ENCODE measurements around the gene LEMD3. TPM values are rescaled to one million over a fixed set of nuclear protein-coding genes. Genes with fewer than 3 reads are reported as not detected.

LEMD3 gene
- total and polyA plus RNA-seq, 2 of the 8 experiments (the other 6 are each of a cell fraction or from before 2014, with no cell fraction given), result 5.8 to 33.2 TPM

DNA sequence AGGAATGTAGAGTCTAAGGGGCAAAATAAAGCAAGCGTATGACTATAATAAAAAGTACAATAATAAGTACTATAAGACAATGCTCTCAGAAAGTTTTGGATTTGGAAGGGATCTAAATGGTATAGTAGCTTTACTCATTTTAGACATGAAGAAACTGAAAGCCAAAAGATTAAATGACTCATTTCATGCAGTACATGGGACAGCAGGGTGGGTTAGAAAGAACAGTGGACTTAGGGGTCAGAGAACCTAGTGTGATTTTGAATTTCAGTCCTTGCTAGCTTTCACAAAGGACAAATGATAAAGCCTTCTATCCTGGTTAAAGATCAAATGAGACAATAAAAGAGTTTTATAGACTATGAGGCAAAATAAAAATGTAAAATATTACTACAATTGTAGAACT lies 6.8 kb upstream of the LEMD3 start:
- no peak overlapping the region for H4K8ac ChIP-seq (ENCODE audit: extremely low read depth, insufficient read depth, low read length)
- no peaks in the 10 kb centered on the region for H3K27me3 ChIP-seq (replicated peaks in 1 of 4; ENCODE audit: control insufficient read depth in 3 of 4, extremely low read depth in 1 of 4, insufficient read depth in 3 of 4, low read length in 3 of 4)
- ChIA-PET CTCF (ENCODE audit: partially characterized antibody) (no interaction called here), POLR2A (ENCODE audit: partially characterized antibody) (no interaction called here)
- H3K79me2 ChIP-seq (ENCODE audit: control insufficient read depth in 1 of 2, insufficient read depth in 2 of 2, low read length in 2 of 2), result no peaks in the 10 kb centered on the region
- H2AK5ac ChIP-seq (ENCODE audit: low read depth, low read length), result no peak overlapping the region
- no peaks in the 10 kb centered on the region for H3K79me1 ChIP-seq (ENCODE audit: low read depth, low read length)
- H3K27ac ChIP-seq (ENCODE audit: low read depth, low read length), result no peak overlapping the region
- H3K4me2 ChIP-seq (ENCODE audit: insufficient read depth in 1 of 2, low read depth in 2 of 2, low read length in 2 of 2), result no peak overlapping the region
- 90% methylated on average over 1 of the region's 1 CpG; no CpG with 5 or more reads in 1 of the 2 experiments for WGBS, 2 experiments (ENCODE audit: extremely low coverage in 1 of 2, insufficient coverage in 1 of 2, insufficient read length in 1 of 2, insufficient replicate concordance in 2 of 2, low coverage in 1 of 2, low lambda C conversion rate in 2 of 2, missing lambda C conversion rate in 1 of 2)
- FAIRE-seq (no peak), DNase-seq (ENCODE audit: low read depth in 1 of 2, low spot score in 2 of 2) (no peak)
- no peak overlapping the region for H2AFZ ChIP-seq (ENCODE audit: low read length)
- no peak overlapping the region for H2BK12ac ChIP-seq (ENCODE audit: low read depth, low read length)
- H2BK20ac ChIP-seq (ENCODE audit: low read length), result no peak overlapping the region
- H3K14ac ChIP-seq (ENCODE audit: insufficient read length), result no peak overlapping the region
- no peak overlapping the region for H3K4ac ChIP-seq (replicated peaks; ENCODE audit: insufficient read length, low read depth, low read length)
- H3K9ac ChIP-seq (replicated peaks in 1 of 4; ENCODE audit: extremely low read depth in 1 of 4, low read depth in 3 of 4, low read length in 3 of 4), result no peak overlapping the region
- no peak overlapping the region for H2BK15ac ChIP-seq (ENCODE audit: low read length)
- no peak overlapping the region for H3K4me3 ChIP-seq (ENCODE audit: extremely low read depth in 1 of 4, insufficient read depth in 2 of 4, low read depth in 3 of 4, low read length in 4 of 4)
- H4K20me1 ChIP-seq (replicated peaks in 1 of 2; ENCODE audit: control insufficient read depth in 1 of 2, insufficient read depth in 2 of 2, low read length in 2 of 2), result no peaks in the 10 kb centered on the region
- H3K23ac ChIP-seq (ENCODE audit: insufficient read length), result no peak overlapping the region
- H3K23me2 ChIP-seq (ENCODE audit: low read depth, low read length), result no peaks in the 10 kb centered on the region
- no peaks in the 10 kb centered on the region for H3K36me3 ChIP-seq (ENCODE audit: control insufficient read depth in 2 of 4, insufficient read depth in 4 of 4, low read length in 3 of 4)
- H2BK5ac ChIP-seq (ENCODE audit: low read depth, low read length), result no peak overlapping the region
- H4K5ac ChIP-seq (ENCODE audit: insufficient read length, low read depth, low read length), result no peak overlapping the region
- no peaks in the 10 kb centered on the region for H3K9me3 ChIP-seq (ENCODE audit: insufficient read depth in 2 of 2, low read depth in 1 of 2, low read length in 1 of 2)
- H3K18ac ChIP-seq (ENCODE audit: extremely low read depth, low read length), result no peak overlapping the region
- no peak overlapping the region for H2BK120ac ChIP-seq (replicated peaks; ENCODE audit: low read depth, low read length)
- H4K91ac ChIP-seq (replicated peaks; ENCODE audit: insufficient read length, low read length), result no peak overlapping the region
- H3K56ac ChIP-seq (replicated peaks; ENCODE audit: insufficient read length, low read depth, low read length), result no peak overlapping the region
- no peaks in the 10 kb centered on the region for H3K4me1 ChIP-seq (replicated peaks in 1 of 4; ENCODE audit: control insufficient read depth in 3 of 4, insufficient read depth in 4 of 4, low read length in 3 of 4)
- TF ChIP-seq BACH1 (IDR thresholded peaks at IDR 0.05; ENCODE audit: low read length) (no peak), TCF12 (IDR thresholded peaks at IDR 0.05; ENCODE audit: low read depth, low read length) (no peak), CBX8 (IDR thresholded peaks at IDR 0.05; ENCODE audit: borderline replicate concordance, low read depth, low read length) (no peak), JUN (IDR thresholded peaks at IDR 0.05; ENCODE audit: low read depth, low read length) (no peak), NANOG (IDR thresholded peaks at IDR 0.05; ENCODE audit: insufficient read depth, low read depth, low read length, poor library complexity, severe bottlenecking) (no peak), KDM5A (IDR thresholded peaks at IDR 0.05; ENCODE audit: low read length) (no peak), CREB1 (IDR thresholded peaks at IDR 0.05) (no peak), TEAD4 (IDR thresholded peaks at IDR 0.05; ENCODE audit: low read depth, low read length) (no peak), SIX5 (IDR thresholded peaks at IDR 0.05; ENCODE audit: low read depth, low read length) (no peak), EGR1 (IDR thresholded peaks at IDR 0.05; ENCODE audit: borderline replicate concordance, low read depth, low read length) (no peak), PHF8 (conservative IDR thresholded peaks at IDR 0.05; ENCODE audit: low read depth, low read length) (no peak)
- TF ChIP-seq, protein P1, sequence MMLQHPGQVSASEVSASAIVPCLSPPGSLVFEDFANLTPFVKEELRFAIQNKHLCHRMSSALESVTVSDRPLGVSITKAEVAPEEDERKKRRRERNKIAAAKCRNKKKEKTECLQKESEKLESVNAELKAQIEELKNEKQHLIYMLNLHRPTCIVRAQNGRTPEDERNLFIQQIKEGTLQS (IDR thresholded peaks at IDR 0.05; ENCODE audit: insufficient read depth, low read depth, low read length), result no peak
- TF ChIP-seq, protein P2, sequence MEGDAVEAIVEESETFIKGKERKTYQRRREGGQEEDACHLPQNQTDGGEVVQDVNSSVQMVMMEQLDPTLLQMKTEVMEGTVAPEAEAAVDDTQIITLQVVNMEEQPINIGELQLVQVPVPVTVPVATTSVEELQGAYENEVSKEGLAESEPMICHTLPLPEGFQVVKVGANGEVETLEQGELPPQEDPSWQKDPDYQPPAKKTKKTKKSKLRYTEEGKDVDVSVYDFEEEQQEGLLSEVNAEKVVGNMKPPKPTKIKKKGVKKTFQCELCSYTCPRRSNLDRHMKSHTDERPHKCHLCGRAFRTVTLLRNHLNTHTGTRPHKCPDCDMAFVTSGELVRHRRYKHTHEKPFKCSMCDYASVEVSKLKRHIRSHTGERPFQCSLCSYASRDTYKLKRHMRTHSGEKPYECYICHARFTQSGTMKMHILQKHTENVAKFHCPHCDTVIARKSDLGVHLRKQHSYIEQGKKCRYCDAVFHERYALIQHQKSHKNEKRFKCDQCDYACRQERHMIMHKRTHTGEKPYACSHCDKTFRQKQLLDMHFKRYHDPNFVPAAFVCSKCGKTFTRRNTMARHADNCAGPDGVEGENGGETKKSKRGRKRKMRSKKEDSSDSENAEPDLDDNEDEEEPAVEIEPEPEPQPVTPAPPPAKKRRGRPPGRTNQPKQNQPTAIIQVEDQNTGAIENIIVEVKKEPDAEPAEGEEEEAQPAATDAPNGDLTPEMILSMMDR (IDR thresholded peaks at IDR 0.05; ENCODE audit: control extremely low read depth in 1 of 3, insufficient read depth in 1 of 3, low read depth in 1 of 3, low read length in 3 of 3), result no peak

Data from H1 (cell line).